HepG2 (cell line): ENCODE data around the gene CPO.

ENCODE experiments used
- EHMT2 ChIP-seq: fragments of 200-600 bp; sonication (generic); IDR thresholded peaks from 2 replicates; pipeline ENCODE4 v1.7.0; 2017; ENCODE audit warnings: antibody characterized with exemption, low read depth, low read length, borderline replicate concordance
- FOXO1 ChIP-seq: sonication (generic); formaldehyde crosslinking; IDR thresholded peaks from 2 replicates; pipeline ENCODE4 v1.4.0; 2020; ENCODE audit warnings: missing genetic modification reagents
- HNF4A ChIP-seq: sonication (generic); formaldehyde crosslinking; IDR thresholded peaks from 2 replicates; pipeline ENCODE4 v1.4.0; 2020; ENCODE audit warnings: missing genetic modification reagents
- MYC ChIP-seq: sonication (generic); formaldehyde crosslinking; IDR thresholded peaks from 2 replicates; pipeline ENCODE4 v1.9.0; 2021; ENCODE audit warnings: missing genetic modification reagents, borderline replicate concordance
- NR0B2 ChIP-seq: sonication (generic); formaldehyde crosslinking; IDR thresholded peaks from 2 replicates; pipeline ENCODE4 v1.4.0; 2020; ENCODE audit warnings: mild to moderate bottlenecking, missing genetic modification reagents
- POLR2A ChIP-seq, 2 experiments: IDR thresholded peaks; 2 replicates each; pipeline ENCODE4 v1.6.1; 2011; ENCODE audit warnings: low read depth in 2 of 2, low read length in 2 of 2, mild to moderate bottlenecking in 1 of 2, moderate library complexity in 1 of 2; ENCODE audit not compliant: insufficient read depth in 1 of 2
- STAT5B ChIP-seq: sonication (generic); formaldehyde crosslinking; IDR thresholded peaks from 2 replicates; pipeline ENCODE4 v1.4.0; 2020; ENCODE audit warnings: missing genetic modification reagents
- ZNF121 ChIP-seq: sonication (generic); formaldehyde crosslinking; IDR thresholded peaks from 2 replicates; pipeline ENCODE4 v1.5.0; 2020; ENCODE audit warnings: mild to moderate bottlenecking, missing genetic modification reagents
- ZNF354B ChIP-seq: sonication (generic); formaldehyde crosslinking; IDR thresholded peaks from 2 replicates; pipeline ENCODE4 v1.8.0; 2022; ENCODE audit warnings: mild to moderate bottlenecking, missing genetic modification reagents
- ZNF639 ChIP-seq: conservative IDR thresholded peaks from 2 replicates; pipeline ENCODE4 v1.6.1; 2018; ENCODE audit warnings: missing genetic modification reagents
- ZNF784 ChIP-seq: sonication (generic); formaldehyde crosslinking; IDR thresholded peaks from 2 replicates; pipeline ENCODE4 v1.5.1; 2020; ENCODE audit warnings: missing genetic modification reagents, mild to moderate bottlenecking, borderline replicate concordance

GRCh38 chr2:206980413-206980812 lies 41.1 kb downstream of the CPO start:
- no peak for TF ChIP-seq STAT5B (CRISPR knock-in tag)
- TF ChIP-seq POLR2A (IDR thresholded peaks at IDR 0.05; ENCODE audit: insufficient read depth in 1 of 2, low read depth in 2 of 2, low read length in 2 of 2), result no peak
- TF ChIP-seq NR0B2 (CRISPR knock-in tag), result no peak
- TF ChIP-seq EHMT2, result no peak
- TF ChIP-seq ZNF784 (CRISPR knock-in tag), result no peak
- TF ChIP-seq HNF4A (CRISPR knock-in tag), result no peak
- no peak for TF ChIP-seq ZNF121 (CRISPR knock-in tag)
- TF ChIP-seq MYC (CRISPR knock-in tag), result no peak
- TF ChIP-seq ZNF354B, result no peak
- TF ChIP-seq ZNF639 (CRISPR knock-in tag), result no peak
- no peak for TF ChIP-seq FOXO1 (CRISPR knock-in tag)
